Posterior vena cava (tissue), 2 donors: ENCODE results near the gene ADAMTSL3. TPM values are rescaled to one million over a fixed set of nuclear protein-coding genes. Genes with fewer than 3 reads are reported as not detected.

Source experiments
- DNase-seq: peaks from one replicate; pipeline ENCODE4 v3.0.0-alpha.2; 2020; ENCODE audit warnings: low spot score
- intact Hi-C, 2 donors: fragments of 100-400 bp; cut with DNase I; formaldehyde crosslinking; loops; one replicate each; pipeline versions ENCODE4 v1.14.1 to v1.14.2; 2022 to 2023
- total RNA-seq, 2 donors: library from RNA; stranded (reverse); fragmentation: NEBNext Ultra II Directional; extraction: Animal tissue kit (Norgen Biotek cat#: 25700); gene quantifications; one replicate each; pipeline ENCODE4 v1.2.1, GENCODE V29; 2021
- donor health status: DM: yes; HTN: yes; CAD: no.
- donor health status: DM: yes; HTN: yes; CAD: no.

ADAMTSL3 gene
- total RNA-seq, 2 donors from 2014 or later: 13.0 to 17.4 TPM

- intact Hi-C loops: no loop called here
- no peak for DNase-seq
Measured at GRCh38 chr15:83793069-83793468, 139.1 kb downstream of the ADAMTSL3 start.

- no peak for DNase-seq
- intact Hi-C loops: no loop called here
Measured at GRCh38 chr15:83794209-83794608, 140.3 kb downstream of the ADAMTSL3 start.

DNA sequence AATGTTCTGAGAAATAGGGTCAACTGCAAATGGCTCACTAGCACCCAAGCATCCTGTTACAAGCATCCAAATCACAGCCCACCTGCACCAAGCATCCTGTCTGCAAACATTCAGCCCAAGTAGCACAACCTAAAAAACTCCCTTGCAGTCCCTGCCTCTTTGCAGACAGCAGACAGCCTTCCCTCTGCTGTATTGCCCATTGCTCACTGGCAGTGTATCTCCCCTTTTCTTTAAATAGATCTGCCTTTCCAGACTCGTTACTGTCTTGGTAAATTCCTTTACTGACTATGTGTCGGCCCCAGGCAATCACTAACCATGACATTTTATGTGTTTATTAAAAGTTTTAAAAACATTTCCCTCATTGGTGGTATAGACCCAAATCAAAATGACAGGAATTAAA lies 155.4 kb downstream of the ADAMTSL3 start:
- DNase-seq: no peak
- intact Hi-C loops: no loop called here

DNA sequence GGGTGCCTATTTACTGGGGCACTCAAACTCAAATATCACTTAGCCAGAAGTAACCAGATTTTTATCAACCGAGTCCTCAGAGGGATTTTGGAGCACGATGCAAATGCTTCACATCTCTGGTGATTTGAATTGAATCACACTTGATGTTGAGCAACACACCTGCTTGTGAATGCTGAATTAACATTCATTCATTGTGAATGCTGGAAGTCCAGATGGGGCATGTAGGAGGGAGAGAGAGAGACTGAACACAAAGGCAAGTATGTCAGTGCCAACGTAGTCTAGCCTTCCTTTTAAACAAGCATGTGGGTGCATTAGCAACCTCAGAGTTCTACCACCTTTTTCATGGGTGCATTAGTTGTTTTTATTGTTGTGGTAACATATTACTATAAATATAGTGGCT lies 156.2 kb downstream of the ADAMTSL3 start:
- intact Hi-C loops: no loop called here

DNA sequence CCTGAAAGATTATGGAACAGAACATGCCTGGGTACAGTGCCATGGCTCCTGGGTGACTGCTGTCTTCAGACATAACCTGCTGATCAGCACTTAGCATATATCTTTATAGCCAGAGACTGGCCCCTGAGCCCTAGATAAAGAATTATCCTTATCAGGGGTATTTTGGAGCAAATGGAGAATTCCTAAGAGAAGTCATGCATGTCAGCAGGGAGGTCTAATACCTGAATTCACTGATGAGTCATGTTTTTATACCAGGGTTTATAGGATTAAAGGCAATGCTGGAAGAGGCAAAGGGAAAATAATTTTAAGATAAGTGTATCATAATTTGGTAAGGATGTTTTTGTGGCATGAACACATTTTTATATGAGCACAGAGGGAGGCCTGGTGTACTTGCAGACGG lies 159.8 kb downstream of the ADAMTSL3 start:
- intact Hi-C loops: no loop called here
- DNase-seq: no peak

More for the DNA sequence above, 156.2 kb downstream of the ADAMTSL3 start:
- no peak for DNase-seq

- intact Hi-C loops: no loop called here
- DNase-seq: no peak
Measured at GRCh38 chr15:83815506-83815905, 161.6 kb downstream of the ADAMTSL3 start.

DNA sequence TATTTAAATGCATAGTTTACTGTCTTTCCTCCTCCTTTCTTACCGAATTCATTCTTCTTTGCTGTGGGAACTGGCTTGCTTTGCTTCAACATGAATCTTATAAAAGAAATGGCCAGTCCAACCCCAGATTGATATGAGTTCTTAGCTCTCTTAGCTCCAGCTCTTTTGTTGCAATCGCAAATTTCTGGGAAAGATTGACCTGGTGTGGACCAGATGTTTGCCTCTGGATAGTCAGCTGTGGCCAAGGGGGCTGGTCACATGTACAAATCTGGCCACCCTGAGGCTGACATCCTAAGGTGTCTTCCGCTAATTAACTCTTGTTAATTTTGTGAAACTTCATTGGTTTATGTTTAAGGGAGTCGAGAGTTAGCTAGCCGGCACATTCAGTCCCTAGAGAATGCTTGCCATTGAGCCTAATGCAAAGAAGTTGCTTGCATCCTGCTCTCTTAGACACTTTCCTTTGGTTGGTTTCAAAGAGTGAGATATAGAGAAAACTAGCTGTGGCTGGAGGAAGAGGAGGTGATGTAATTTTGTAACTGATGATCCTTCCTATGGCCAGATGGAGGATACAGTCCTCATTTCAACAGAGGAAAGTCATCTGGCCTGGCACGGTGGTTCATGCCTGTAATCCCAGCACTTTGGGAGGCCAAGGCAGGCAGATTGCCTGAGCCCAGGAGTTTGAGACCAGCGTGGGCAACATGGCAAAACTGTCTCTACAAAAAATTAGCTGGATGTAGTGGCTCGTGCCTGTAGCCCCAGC lies 162.4 kb downstream of the ADAMTSL3 start:
- intact Hi-C loops: no loop called here

DNA sequence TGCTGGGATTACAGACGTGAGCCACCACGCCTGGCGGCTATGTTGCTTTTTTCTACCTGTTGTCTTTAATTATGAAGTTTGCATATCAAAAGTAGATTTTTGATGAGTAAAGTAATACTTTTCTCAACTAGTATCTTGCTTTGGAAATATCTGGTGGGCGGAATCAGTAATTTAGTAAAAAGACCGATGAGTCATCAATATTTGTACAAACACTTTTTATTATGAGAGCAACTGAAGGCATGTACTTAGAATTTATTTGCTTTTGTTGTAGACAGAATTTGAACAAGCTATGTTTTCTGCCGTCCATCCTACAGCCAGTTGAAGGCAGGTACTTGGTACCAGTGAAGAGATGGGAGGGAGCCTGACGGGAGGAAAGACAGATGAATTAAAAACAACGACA lies 164.7 kb downstream of the ADAMTSL3 start:
- intact Hi-C loops: no loop called here
- no peak for DNase-seq

More for the DNA sequence above, 162.4 kb downstream of the ADAMTSL3 start:
- no peak for DNase-seq

DNA sequence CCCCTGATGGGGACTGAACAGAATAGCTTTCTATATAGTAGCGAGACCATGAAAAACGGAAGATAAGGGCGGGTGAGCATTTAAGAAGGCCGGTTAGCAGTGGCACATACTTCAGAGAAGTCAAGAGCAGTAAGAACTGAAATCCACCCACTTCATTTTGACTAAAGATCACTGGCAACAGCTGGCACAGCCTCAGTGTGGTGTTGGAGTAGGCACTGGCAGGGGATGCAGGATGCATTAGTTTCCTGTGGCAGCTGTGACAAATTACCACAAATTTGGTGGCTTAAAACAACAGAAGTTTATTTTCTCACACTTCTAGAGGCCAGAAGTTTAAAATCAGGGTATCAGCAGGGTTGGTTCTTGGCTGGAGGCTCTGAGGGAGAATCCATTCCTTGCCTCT lies 176.5 kb downstream of the ADAMTSL3 start:
- intact Hi-C loops: no loop called here
- no peak for DNase-seq

GRCh38 chr15:83833569-83833968 lies 179.6 kb downstream of the ADAMTSL3 start:
- intact Hi-C loops: no loop called here
- DNase-seq: no peak

DNA sequence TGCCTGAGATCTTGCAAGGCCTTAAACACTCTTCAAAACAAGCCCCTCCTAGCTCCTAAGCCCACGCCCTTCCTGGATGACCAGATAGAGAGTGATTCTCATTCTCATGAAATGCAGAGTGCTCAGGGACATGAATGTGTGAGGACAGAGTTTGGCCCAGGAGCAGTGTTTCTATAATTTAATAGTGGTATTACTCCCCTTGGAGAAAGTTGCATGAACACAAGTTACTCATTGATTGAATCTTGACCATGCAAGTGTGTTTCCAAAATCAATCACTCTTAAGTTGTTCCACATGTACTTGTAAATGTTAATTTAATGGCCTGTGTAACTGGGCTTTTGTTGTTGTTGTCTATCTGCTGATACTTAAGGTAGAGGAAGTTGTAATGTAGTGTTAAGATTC lies 181.6 kb downstream of the ADAMTSL3 start:
- DNase-seq: no peak
- intact Hi-C loops: no loop called here

DNA sequence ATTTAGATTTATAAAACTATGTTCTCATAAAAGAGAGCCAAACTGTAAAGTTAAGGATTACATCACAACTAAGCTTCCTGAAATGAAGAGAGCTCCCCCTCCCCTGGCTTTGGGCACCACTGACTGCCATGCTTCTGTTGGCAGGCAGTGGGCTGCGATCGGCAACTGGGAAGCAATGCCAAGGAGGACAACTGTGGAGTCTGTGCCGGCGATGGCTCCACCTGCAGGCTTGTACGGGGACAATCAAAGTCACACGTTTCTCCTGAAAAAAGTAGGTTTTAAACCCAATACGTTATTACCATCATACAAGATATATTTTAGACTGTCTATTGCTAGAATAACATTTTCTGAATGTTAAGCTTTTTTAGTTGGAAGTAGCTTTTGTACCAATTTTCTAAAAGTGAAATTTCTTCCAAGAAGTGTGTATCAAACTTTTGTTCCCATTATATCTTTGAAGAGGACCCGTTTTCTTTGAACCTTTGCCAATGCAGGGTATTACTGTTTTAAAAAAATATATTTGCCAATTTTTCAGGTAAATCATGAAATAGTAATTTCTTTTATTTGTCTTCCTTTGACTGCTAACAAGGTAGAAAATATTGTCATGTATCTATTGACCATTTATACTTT lies 184.1 kb downstream of the ADAMTSL3 start:
- no peak for DNase-seq
- intact Hi-C loops: no loop called here

- intact Hi-C loops: no loop called here
- no peak for DNase-seq
Measured at GRCh38 chr15:83838763-83839162, 184.8 kb downstream of the ADAMTSL3 start.

GRCh38 chr15:83842281-83842680 lies 188.4 kb downstream of the ADAMTSL3 start:
- DNase-seq: no peak
- intact Hi-C loops: no loop called here

GRCh38 chr15:83843471-83843871 lies 189.5 kb downstream of the ADAMTSL3 start:
- DNase-seq: no peak
- intact Hi-C loops: no loop called here

GRCh38 chr15:83844742-83845141 lies 190.8 kb downstream of the ADAMTSL3 start:
- no peak for DNase-seq
- intact Hi-C loops: no loop called here

DNA sequence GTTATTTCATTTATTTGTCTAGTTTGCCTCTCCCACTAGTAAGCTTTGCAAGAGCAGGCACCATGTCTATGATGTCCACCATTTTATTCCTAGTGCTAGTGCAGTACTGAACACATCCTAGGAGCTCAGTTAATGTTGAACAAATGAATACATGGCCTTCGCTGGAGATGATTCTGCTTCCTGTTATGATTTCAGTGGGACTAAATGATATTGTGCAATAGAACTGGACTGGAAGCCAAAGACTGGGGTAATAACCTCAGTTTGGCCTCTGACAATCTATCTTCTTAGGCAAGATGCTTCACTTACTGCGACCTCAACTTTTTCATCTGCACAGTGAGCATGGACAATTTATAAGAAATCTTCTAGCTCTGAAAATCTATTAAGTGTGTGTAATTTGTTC lies 191.3 kb downstream of the ADAMTSL3 start:
- no peak for DNase-seq
- intact Hi-C loops: no loop called here

DNA sequence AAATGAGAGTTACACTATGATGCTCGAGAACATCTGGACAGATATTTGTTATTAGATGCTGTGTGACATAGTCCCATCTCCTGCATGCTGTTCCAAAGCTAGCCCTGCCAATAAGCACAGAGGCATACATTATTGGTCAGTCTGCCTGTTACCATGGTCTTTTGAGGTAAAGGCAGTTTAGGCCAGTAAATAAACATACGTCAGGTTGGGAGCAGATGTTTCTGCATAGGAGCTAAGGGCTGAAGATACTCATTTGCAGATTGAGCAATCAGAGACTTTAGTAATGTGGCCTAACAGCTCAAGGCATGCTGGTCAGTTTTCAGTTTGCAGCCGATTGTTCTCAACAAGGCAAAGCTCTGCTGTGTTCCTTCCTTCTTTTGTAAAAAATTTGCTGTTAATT lies 192.9 kb downstream of the ADAMTSL3 start:
- intact Hi-C loops: no loop called here
- no peak for DNase-seq

GRCh38 chr15:83848315-83849050 lies 194.6 kb downstream of the ADAMTSL3 start:
- intact Hi-C loops: no loop called here
- DNase-seq: no peak

DNA sequence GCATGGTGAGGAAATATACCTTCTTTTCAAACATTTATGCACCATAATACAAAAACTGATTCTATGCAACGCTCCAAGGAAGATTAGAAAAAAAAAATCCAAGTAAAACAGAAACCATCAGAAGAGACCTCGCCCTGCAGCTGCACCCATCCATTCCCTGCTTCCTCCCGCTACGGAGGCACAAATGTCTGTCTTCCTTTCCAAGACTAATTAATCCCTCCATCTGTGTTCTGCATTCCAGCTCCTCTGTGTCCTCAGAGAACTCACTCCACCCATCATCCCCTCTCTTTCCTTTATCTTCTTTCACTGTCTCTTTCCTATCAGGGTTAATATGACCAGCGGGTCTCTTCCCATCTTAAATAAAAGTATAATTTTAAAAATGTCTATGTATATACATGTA lies 196.1 kb downstream of the ADAMTSL3 start:
- no peak for DNase-seq
- intact Hi-C loops: no loop called here
